RWPE2 (cell line): ENCODE measurements around the gene CLDND1.

Experiments used
- ATAC-seq: fragments of 200-7000 bp; cut with Tn5 transposase; 3 replicates; pipeline ENCODE4 v1.9.1; 2021; ENCODE audit warnings: low read depth
- DNase-seq: peaks from one replicate; pipeline ENCODE4 v3.0.0-alpha.2; 2020; ENCODE audit warnings: low spot score
- H3K27ac ChIP-seq: fragments of 450-650 bp; 2 replicates; pipeline ENCODE4 v1.5.1; 2017; ENCODE audit warnings: mild to moderate bottlenecking; ENCODE audit not compliant: poor library complexity, severe bottlenecking
- H3K27me3 ChIP-seq: fragments of 250-450 bp; sonication (Bioruptor Pico); 2 replicates; pipeline ENCODE4 v1.5.1; 2021; ENCODE audit warnings: mild to moderate bottlenecking, moderate library complexity; ENCODE audit not compliant: insufficient read depth, poor library complexity, severe bottlenecking
- H3K36me3 ChIP-seq: fragments of 250-450 bp; sonication (Bioruptor Pico); 2 replicates; pipeline ENCODE4 v1.5.1; 2020; ENCODE audit warnings: low read depth, mild to moderate bottlenecking, moderate library complexity
- H3K4me1 ChIP-seq: fragments of 250-450 bp; sonication (Bioruptor Pico); 2 replicates; pipeline ENCODE4 v1.5.1; 2021; ENCODE audit warnings: mild to moderate bottlenecking, moderate library complexity; ENCODE audit not compliant: insufficient read depth, poor library complexity, severe bottlenecking
- H3K4me3 ChIP-seq: fragments of 250-450 bp; sonication (Bioruptor Pico); 2 replicates; pipeline ENCODE4 v1.5.1; 2021; ENCODE audit warnings: mild to moderate bottlenecking, moderate library complexity; ENCODE audit not compliant: severe bottlenecking
- H3K9me3 ChIP-seq: fragments of 250-450 bp; sonication (Bioruptor Pico); 2 replicates; pipeline ENCODE4 v1.5.1; 2021; ENCODE audit warnings: mild to moderate bottlenecking, moderate library complexity; ENCODE audit not compliant: severe bottlenecking
- TF ChIP-seq, protein P1 (sequence below): fragments of 450-650 bp; IDR thresholded peaks from one replicate; pipeline ENCODE4 v1.5.1; 2017; ENCODE audit warnings: mild to moderate bottlenecking, moderate library complexity; ENCODE audit not compliant: poor library complexity, severe bottlenecking

CLDND1 gene

GRCh38 chr3:98519351-98519750 lies 3.4 kb downstream of the CLDND1 start:
- H3K27me3 ChIP-seq: no peaks in the 10 kb centered on the region
- H3K9me3 ChIP-seq: no peaks in the 10 kb centered on the region
- TF ChIP-seq, protein P1, sequence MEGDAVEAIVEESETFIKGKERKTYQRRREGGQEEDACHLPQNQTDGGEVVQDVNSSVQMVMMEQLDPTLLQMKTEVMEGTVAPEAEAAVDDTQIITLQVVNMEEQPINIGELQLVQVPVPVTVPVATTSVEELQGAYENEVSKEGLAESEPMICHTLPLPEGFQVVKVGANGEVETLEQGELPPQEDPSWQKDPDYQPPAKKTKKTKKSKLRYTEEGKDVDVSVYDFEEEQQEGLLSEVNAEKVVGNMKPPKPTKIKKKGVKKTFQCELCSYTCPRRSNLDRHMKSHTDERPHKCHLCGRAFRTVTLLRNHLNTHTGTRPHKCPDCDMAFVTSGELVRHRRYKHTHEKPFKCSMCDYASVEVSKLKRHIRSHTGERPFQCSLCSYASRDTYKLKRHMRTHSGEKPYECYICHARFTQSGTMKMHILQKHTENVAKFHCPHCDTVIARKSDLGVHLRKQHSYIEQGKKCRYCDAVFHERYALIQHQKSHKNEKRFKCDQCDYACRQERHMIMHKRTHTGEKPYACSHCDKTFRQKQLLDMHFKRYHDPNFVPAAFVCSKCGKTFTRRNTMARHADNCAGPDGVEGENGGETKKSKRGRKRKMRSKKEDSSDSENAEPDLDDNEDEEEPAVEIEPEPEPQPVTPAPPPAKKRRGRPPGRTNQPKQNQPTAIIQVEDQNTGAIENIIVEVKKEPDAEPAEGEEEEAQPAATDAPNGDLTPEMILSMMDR: no peak
- peaks cover 64% of the 10 kb centered on the region for H3K36me3 ChIP-seq
- DNase-seq (no peak), ATAC-seq (no peak)
- H3K4me1 ChIP-seq: peaks cover 18% of the 10 kb centered on the region
- no peak overlapping the region for H3K27ac ChIP-seq
- H3K4me3 ChIP-seq: no peak overlapping the region

DNA sequence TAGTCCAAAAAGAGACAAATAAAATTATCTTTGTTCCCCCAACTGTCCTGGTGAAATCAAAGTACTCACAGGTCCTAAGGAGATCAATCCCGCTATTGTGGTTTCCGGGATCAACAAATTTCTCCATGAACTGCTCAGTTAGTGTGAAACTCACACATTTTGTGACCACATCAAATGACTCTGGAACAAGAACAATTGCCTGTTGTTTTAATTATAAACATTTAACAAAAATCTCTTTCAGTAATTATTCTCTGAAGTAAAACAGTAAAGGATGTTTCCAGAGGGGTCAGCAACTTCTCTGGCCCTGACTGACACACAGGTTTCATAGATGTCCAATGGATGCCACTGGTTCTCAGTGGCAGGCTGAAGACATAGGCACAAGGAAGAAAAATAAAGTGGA lies 3.9 kb downstream of the CLDND1 start:
- no peak for DNase-seq
- Histone ChIP-seq H3K27me3 (no peaks in the 10 kb centered on the region), H3K9me3 (no peaks in the 10 kb centered on the region), H3K4me1 (peaks cover 20% of the 10 kb centered on the region), H3K36me3 (peaks cover 64% of the 10 kb centered on the region), H3K27ac (no peak overlapping the region), H3K4me3 (no peak overlapping the region)
- TF ChIP-seq, protein P1: no peak
- no peak for ATAC-seq

DNA sequence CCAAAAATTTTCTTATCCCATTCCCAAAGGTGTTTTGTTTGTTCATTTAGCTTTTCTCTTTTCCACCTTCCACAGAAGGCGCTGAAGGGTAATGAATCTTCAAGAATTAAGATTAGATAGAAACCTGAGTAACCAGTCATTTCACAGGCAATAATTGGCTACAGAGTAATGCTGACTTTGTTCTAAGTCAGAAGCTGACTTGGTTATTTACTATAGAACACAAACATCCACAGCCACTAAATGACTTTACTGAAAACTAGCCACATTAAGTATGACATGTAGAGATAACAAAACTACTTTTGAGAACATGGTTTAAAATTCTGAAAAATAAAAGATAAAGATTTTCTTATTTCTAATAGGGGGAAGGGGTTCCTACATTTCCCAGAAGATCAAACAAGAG lies 7.8 kb downstream of the CLDND1 start:
- Histone ChIP-seq H3K27me3 (no peaks in the 10 kb centered on the region), H3K27ac (peak overlapping the region; percentile 96), H3K4me3 (no peak overlapping the region), H3K4me1 (peaks cover 34% of the 10 kb centered on the region), H3K9me3 (no peaks in the 10 kb centered on the region), H3K36me3 (peaks cover 49% of the 10 kb centered on the region)
- DNase-seq (no peak), ATAC-seq (no peak)
- TF ChIP-seq, protein P1: no peak

GRCh38 chr3:98513736-98514135 lies 9.0 kb downstream of the CLDND1 start:
- peaks cover 36% of the 10 kb centered on the region for H3K36me3 ChIP-seq
- no peak for DNase-seq
- peak overlapping the region; percentile 96 for H3K27ac ChIP-seq
- H3K9me3 ChIP-seq: no peaks in the 10 kb centered on the region
- TF ChIP-seq, protein P1: no peak
- no peaks in the 10 kb centered on the region for H3K27me3 ChIP-seq
- H3K4me1 ChIP-seq: peaks cover 32% of the 10 kb centered on the region
- no peak for ATAC-seq
- no peak overlapping the region for H3K4me3 ChIP-seq

DNA sequence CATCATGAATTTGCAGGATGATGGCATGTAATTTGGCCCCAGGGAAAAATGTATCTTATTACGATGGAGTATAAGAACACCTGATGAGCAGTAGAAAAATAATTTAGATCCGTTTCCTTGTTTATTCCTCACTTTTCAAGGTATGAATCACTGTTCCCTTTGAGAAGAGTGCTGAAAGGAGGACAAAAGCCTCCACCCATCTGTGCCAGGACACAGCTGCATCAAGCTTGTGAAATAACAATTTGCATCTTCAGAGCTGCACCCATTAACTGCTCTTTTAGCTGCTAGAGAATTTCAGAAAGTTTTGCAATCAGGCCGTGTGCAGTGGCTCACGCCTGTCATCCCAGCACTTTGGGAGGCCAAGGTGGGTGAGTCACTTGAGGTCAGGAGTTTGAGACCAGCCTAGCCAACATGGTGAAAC lies 9.6 kb downstream of the CLDND1 start:
- Histone ChIP-seq H3K27me3 (no peaks in the 10 kb centered on the region), H3K4me1 (peaks cover 32% of the 10 kb centered on the region), H3K36me3 (peaks cover 30% of the 10 kb centered on the region), H3K9me3 (no peaks in the 10 kb centered on the region), H3K4me3 (no peak overlapping the region), H3K27ac (peak overlapping the region; percentile 96)
- peak; percentile 77 for DNase-seq
- peak; percentile 94 for ATAC-seq
- TF ChIP-seq, protein P1: no peak
